DOHH2 (cell line): ENCODE measurements around the gene ANAPC13.

Source experiments
- H3F3A ChIP-seq: fragments of 200-600 bp; sonication (generic), shearing (Covaris generic); 2 replicates; pipeline ENCODE4 v1.6.0; 2016; ENCODE audit warnings: antibody characterized with exemption, mild to moderate bottlenecking; ENCODE audit not compliant: control insufficient read depth, insufficient read depth
- H3K27ac ChIP-seq: fragments of 200-600 bp; sonication (generic); 2 replicates; pipeline ENCODE4 v1.5.1; 2014; ENCODE audit warnings: low read depth, mild to moderate bottlenecking, low read length, moderate library complexity
- H3K27me3 ChIP-seq: fragments of 200-600 bp; sonication (generic); 2 replicates; pipeline ENCODE4 v1.6.1; 2014; ENCODE audit warnings: mild to moderate bottlenecking, low read length, mixed read lengths; ENCODE audit not compliant: control insufficient read depth
- H3K36me3 ChIP-seq: fragments of 200-600 bp; sonication (generic); 2 replicates; pipeline ENCODE4 v1.6.1; 2014; ENCODE audit warnings: mild to moderate bottlenecking, low read length, moderate library complexity, mixed read lengths; ENCODE audit not compliant: control insufficient read depth
- H3K4me1 ChIP-seq: fragments of 200-600 bp; sonication (generic); 2 replicates; pipeline ENCODE4 v1.6.1; 2014; ENCODE audit warnings: mild to moderate bottlenecking, low read length, mixed read lengths; ENCODE audit not compliant: control insufficient read depth
- H3K4me2 ChIP-seq: fragments of 200-600 bp; sonication (generic); 2 replicates; pipeline ENCODE4 v1.6.0; 2014; ENCODE audit warnings: mild to moderate bottlenecking, low read length, moderate library complexity
- H3K4me3 ChIP-seq: fragments of 200-600 bp; sonication (generic); 2 replicates; pipeline ENCODE4 v1.5.1; 2014; ENCODE audit warnings: mild to moderate bottlenecking, low read length, mixed read lengths
- H3K79me2 ChIP-seq: fragments of 200-600 bp; sonication (generic); 2 replicates; pipeline ENCODE4 v1.6.1; 2014; ENCODE audit warnings: mild to moderate bottlenecking, low read length, mixed read lengths; ENCODE audit not compliant: control insufficient read depth
- H3K9me2 ChIP-seq: fragments of 200-600 bp; sonication (generic); replicated peaks from 2 replicates; pipeline ENCODE4 v1.6.1; 2014; ENCODE audit warnings: mild to moderate bottlenecking, low read length, mixed read lengths; ENCODE audit not compliant: control insufficient read depth
- H3K9me3 ChIP-seq: fragments of 200-600 bp; sonication (generic); 2 replicates; pipeline ENCODE4 v1.6.1; 2014; ENCODE audit warnings: antibody characterized with exemption, low read length, mixed read lengths; ENCODE audit not compliant: control insufficient read depth, insufficient read depth
- H4K20me1 ChIP-seq: fragments of 200-600 bp; sonication (generic); 2 replicates; pipeline ENCODE4 v1.6.0; 2014; ENCODE audit warnings: low read depth, mild to moderate bottlenecking, antibody characterized with exemption, low read length, moderate library complexity; ENCODE audit not compliant: control insufficient read depth, insufficient read depth
- CTCF ChIP-seq: fragments of 200-600 bp; sonication (generic); IDR thresholded peaks from one replicate; pipeline ENCODE4 v1.5.1; 2014; ENCODE audit warnings: antibody characterized with exemption, mild to moderate bottlenecking, low read depth, low read length; ENCODE audit not compliant: poor library complexity, severe bottlenecking
- EZH2phosphoT487 ChIP-seq: fragments of 200-600 bp; sonication (generic); IDR thresholded peaks from 2 replicates; pipeline ENCODE4 v1.6.1; 2017; ENCODE audit warnings: borderline replicate concordance, mild to moderate bottlenecking, antibody characterized with exemption, low read length, moderate library complexity, mixed read lengths

Gene ANAPC13

GRCh38 chr3:134472831-134473230 lies 13.0 kb downstream of the ANAPC13 start:
- H4K20me1 ChIP-seq = no peaks in the 10 kb centered on the region
- H3K27me3 ChIP-seq = no peaks in the 10 kb centered on the region
- no peaks in the 10 kb centered on the region for H3K9me3 ChIP-seq
- 0 out of 2 replicates have a peak, but pooled peaks cover 3% of the 10 kb centered on the region for H3F3A ChIP-seq
- no peaks in the 10 kb centered on the region for H3K79me2 ChIP-seq
- no peaks in the 10 kb centered on the region for H3K4me1 ChIP-seq
- no peak overlapping the region for H3K27ac ChIP-seq
- no peaks in the 10 kb centered on the region for H3K9me2 ChIP-seq
- H3K36me3 ChIP-seq = peaks cover 14% of the 10 kb centered on the region
- H3K4me3 ChIP-seq = no peak overlapping the region
- TF ChIP-seq CTCF (no peak), EZH2phosphoT487 (no peak)
- H3K4me2 ChIP-seq = no peak overlapping the region

GRCh38 chr3:134471521-134472193 lies 14.1 kb downstream of the ANAPC13 start:
- TF ChIP-seq CTCF (no peak), EZH2phosphoT487 (no peak)
- Histone ChIP-seq H3K9me2 (no peaks in the 10 kb centered on the region), H3K79me2 (no peaks in the 10 kb centered on the region), H3K9me3 (no peaks in the 10 kb centered on the region), H3K4me1 (no peaks in the 10 kb centered on the region), H4K20me1 (no peaks in the 10 kb centered on the region), H3K4me3 (no peak overlapping the region), H3F3A (0 out of 2 replicates have a peak, but pooled peaks cover 3% of the 10 kb centered on the region), H3K36me3 (peaks cover 4% of the 10 kb centered on the region), H3K4me2 (no peak overlapping the region), H3K27ac (no peak overlapping the region), H3K27me3 (no peaks in the 10 kb centered on the region)

- Histone ChIP-seq H3K9me3 (no peaks in the 10 kb centered on the region), H3K4me2 (no peak overlapping the region)
- no peak for TF ChIP-seq EZH2phosphoT487
- no peak for TF ChIP-seq CTCF
Measured at GRCh38 chr3:134468519-134468918, 17.3 kb downstream of the ANAPC13 start.

More at GRCh38 chr3:134468519-134468918, 17.3 kb downstream of the ANAPC13 start:
- no peaks in the 10 kb centered on the region for H3F3A ChIP-seq
- no peaks in the 10 kb centered on the region for H3K4me1 ChIP-seq
- no peaks in the 10 kb centered on the region for H3K79me2 ChIP-seq
- no peaks in the 10 kb centered on the region for H3K27me3 ChIP-seq
- no peaks in the 10 kb centered on the region for H3K9me2 ChIP-seq
- H4K20me1 ChIP-seq = no peaks in the 10 kb centered on the region
- H3K27ac ChIP-seq = no peak overlapping the region
- no peak overlapping the region for H3K4me3 ChIP-seq
- no peaks in the 10 kb centered on the region for H3K36me3 ChIP-seq
